Activated naive CD8-positive, alpha-beta T cell (primary cell): ENCODE results near the gene CDKL2.
"Not testable (repeated sequence)": the region's sequence is repeated elsewhere in the genome, so short reads cannot be mapped to it uniquely, and the experiment has no call there.

Experiments
- H3K27ac Mint-ChIP-seq: one replicate; pipeline ENCODE4 v1.8.0; 2021; ENCODE audit warnings: mixed read lengths
- H3K27me3 Mint-ChIP-seq: one replicate; pipeline ENCODE4 v1.8.0; 2021; ENCODE audit warnings: mixed read lengths
- H3K36me3 Mint-ChIP-seq: one replicate; pipeline ENCODE4 v1.8.0; 2021; ENCODE audit warnings: mixed read lengths
- H3K4me1 Mint-ChIP-seq: one replicate; pipeline ENCODE4 v1.8.0; 2021; ENCODE audit warnings: low read depth, mixed read lengths
- H3K4me3 Mint-ChIP-seq: one replicate; pipeline ENCODE4 v1.8.0; 2021; ENCODE audit warnings: mild to moderate bottlenecking, mixed read lengths
- H3K9me3 Mint-ChIP-seq: one replicate; pipeline ENCODE4 v1.8.0; 2021; ENCODE audit warnings: low read depth, mixed read lengths

The CDKL2 gene

DNA sequence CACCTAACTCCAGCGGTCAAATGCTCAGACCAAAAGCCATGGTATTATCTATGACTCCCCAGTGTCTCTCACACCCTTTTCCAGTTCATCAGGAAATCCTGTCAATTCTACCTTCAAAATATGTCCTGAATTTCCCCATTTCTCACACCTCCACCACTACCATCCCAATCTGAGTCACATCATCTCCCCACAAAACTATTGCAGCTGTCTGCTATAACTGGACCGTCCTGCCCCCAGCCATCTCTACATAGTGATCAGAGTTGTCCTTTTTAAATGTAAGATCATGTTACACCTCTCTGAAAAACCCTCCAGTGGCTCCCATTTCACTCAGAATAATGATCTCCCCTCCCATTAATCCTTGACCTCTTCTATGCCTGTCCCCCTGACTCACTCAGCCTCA lies 81.3 kb downstream of the CDKL2 start:
- Mint-ChIP-seq H3K4me1 (no peaks in the 10 kb centered on the region), H3K4me3 (no peak overlapping the region), H3K27ac (no peak overlapping the region), H3K27me3 (no peaks in the 10 kb centered on the region), H3K9me3 (no peaks in the 10 kb centered on the region), H3K36me3 (peaks cover 2% of the 10 kb centered on the region)

DNA sequence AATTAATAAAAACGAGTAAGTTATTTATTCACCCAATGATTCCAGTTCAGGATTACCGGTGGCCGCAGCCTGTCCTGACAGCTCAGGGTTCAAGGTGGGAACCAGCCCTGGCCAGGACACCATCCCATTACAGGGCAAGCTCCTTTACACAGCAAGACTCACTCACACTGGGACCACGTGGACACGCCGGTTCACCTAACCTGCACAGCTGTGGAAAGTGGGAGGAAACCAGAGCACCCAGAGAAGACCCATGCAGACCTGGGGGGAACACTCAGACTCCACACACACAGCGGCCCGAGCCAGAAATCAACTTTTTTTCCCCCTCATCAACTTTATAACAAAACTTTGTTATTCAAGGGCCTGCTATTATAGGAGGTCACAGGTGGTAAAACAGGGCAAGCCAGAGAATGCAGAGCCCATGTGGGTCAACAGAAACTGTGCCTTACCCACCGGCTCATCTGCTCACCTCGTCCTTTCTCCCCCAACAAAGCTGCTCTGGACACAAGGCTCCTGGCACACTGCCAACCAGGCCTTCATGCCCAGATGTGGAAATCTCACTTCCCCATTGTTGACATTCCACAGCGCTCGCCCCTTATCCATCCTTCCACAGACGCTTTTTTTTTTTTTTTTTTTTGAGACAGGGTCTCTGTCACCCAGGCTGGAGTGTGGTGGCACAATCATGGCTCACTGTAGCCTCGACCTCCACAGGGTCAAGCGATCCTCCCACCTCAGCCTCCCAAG lies 82.5 kb downstream of the CDKL2 start:
- Mint-ChIP-seq H3K27ac (no peak overlapping the region), H3K9me3 (no peaks in the 10 kb centered on the region), H3K4me1 (no peaks in the 10 kb centered on the region)

DNA sequence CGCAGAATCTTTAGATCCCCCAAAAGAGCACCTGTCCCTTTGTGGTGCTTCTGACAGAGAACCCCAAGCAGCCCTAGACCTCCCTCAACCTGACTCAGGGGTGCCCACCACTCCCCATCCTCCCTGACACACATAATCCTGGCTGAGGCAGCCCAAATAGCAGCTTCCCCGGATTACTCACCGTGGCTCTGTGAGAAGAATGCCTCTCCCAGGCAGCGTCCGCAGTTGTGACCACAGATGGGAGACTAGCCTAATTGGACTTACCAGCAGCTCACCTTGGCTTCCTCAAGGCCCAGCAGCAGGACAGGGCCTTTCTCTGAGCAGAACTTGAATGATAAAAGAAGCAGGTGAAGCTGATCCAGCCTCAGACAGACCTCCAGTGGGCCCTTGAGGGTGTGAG lies 84.8 kb downstream of the CDKL2 start:
- Mint-ChIP-seq H3K9me3 (no peaks in the 10 kb centered on the region), H3K36me3 (peaks cover 11% of the 10 kb centered on the region), H3K27ac (no peak overlapping the region), H3K27me3 (no peaks in the 10 kb centered on the region), H3K4me1 (no peaks in the 10 kb centered on the region), H3K4me3 (no peak overlapping the region)

More for the DNA sequence above, 82.5 kb downstream of the CDKL2 start:
- Mint-ChIP-seq H3K36me3 (peaks cover 10% of the 10 kb centered on the region), H3K4me3 (no peak overlapping the region), H3K27me3 (no peaks in the 10 kb centered on the region)

DNA sequence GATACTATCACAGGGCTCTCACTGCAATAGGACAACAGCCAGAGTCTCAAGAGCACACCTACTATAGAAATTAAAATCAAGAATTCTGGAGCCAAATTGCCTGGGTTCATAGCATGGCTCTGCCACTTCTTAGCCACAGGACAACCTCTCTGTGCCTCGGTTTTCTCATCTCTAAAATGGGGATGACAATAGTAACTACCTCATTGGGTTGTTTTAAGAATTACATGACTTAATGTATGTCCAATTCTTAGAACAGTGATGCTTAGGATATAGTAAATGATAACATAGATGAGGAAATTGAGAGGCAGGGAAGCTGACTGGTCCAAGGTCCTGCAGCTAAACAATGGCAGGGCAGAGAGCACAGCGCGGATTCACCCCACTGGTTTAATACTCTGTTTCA lies 85.5 kb downstream of the CDKL2 start:
- Mint-ChIP-seq H3K9me3 (no peaks in the 10 kb centered on the region), H3K27ac (no peak overlapping the region), H3K36me3 (peaks cover 14% of the 10 kb centered on the region), H3K27me3 (no peaks in the 10 kb centered on the region), H3K4me3 (no peak overlapping the region), H3K4me1 (no peaks in the 10 kb centered on the region)

DNA sequence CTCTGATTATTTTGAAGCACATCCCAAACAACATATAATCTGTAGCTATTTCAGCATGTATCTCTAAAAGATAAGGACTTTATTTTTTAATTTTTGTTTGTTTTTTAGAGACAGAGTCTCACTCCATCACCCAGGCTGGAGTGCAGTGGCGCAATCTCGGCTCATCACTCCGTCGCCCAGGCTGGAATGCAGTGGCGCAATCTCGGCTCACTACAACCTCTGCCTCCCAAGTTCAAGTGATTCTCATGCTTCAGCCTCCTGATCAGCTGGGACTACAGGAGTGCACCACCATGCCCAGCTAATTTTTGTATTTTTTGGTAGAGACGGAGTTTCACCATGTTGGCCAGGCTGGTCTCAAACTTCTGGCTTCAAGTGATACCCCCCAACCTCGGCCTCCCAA lies 86.1 kb downstream of the CDKL2 start:
- not testable (repeated sequence) for H3K4me3 Mint-ChIP-seq, H3K27me3 Mint-ChIP-seq, H3K27ac Mint-ChIP-seq, H3K4me1 Mint-ChIP-seq, H3K9me3 Mint-ChIP-seq
- H3K36me3 Mint-ChIP-seq, result peaks cover 14% of the 10 kb centered on the region

DNA sequence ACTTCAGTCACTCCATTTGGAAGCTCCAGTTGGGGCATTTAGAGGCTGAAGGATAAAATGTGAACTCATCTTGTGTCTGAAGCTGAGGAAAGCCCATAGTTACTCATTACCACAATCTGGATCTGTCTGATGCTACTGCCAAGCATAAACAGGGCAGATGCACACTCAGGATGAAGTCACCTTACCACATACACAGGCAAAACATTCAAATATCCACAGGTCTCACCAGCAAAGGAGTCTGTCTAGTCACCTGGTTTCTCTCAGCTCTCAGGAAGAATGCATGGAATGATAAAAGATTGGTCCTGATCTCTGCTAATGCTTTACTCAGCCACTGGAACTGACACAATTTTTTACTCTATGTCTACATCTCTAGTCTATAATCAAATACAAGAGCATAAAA lies 87.5 kb downstream of the CDKL2 start:
- Mint-ChIP-seq H3K27ac (no peak overlapping the region), H3K27me3 (no peaks in the 10 kb centered on the region), H3K36me3 (peaks cover 14% of the 10 kb centered on the region), H3K9me3 (no peaks in the 10 kb centered on the region), H3K4me1 (no peaks in the 10 kb centered on the region), H3K4me3 (no peak overlapping the region)

DNA sequence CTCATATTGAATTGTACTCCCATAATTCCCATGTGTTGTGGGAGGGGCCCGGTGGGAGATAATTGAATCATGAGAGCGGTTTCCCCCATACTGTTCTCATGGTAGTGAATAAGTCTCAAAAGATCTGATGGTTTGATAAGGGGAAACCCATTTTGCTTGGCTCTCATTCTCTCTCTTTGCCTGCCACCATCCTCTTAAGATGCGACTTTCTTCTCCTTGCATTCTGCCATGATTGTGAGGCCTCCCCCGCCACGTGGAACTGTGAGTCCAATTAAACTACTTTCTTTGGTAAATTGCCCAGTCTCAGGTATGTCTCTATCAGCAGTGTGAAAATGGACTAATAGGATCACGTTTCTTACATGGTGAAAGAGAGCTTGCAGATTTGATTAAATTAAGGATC lies 93.0 kb downstream of the CDKL2 start:
- H3K27ac Mint-ChIP-seq, H3K4me3 Mint-ChIP-seq, H3K4me1 Mint-ChIP-seq, H3K27me3 Mint-ChIP-seq, H3K9me3 Mint-ChIP-seq: not testable (repeated sequence)
- H3K36me3 Mint-ChIP-seq, result peaks cover 14% of the 10 kb centered on the region

DNA sequence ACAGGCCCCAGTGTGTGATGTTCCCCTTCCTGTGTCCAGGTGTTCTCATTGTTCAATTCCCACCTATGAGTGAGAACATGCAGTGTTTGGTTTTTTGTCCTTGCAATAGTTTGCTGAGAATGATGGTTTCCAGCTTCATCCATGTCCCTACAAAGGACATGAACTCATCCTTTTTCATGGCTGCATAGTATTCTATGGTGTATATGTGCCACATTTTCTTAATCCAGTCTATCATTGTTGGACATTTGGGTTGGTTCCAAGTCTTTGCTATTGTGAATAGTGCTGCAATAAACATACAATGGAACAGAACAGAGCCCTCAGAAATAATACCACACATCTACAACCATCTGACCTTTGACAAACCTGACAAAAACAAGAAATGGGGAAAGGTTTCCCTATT lies 96.4 kb downstream of the CDKL2 start:
- not testable (repeated sequence) for H3K27me3 Mint-ChIP-seq, H3K4me3 Mint-ChIP-seq

DNA sequence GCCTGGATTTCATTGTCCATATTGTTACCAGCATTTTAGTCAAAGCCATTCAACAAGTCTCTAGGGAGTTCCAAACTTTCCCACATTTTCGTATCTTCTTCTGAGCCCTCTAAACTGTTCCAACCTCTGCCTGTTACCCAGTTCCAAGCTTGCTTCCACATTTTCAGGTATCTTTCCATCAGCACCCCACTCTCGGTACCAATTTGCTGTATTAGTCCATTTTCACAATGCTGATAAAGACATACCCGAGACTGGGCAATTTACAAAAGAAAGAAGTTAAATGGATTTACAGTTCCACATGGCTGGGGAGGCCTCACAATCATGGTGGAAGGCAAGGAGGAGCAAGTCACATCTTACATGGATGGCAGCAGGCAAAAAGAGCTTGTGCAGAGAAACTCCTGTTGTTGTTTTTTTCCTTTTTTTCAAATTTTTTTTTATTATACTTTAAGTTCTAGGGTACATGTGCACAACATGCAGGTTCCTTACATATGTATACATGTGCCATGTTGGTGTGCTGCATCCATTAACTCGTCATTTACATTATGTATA lies 96.9 kb downstream of the CDKL2 start:
- H3K4me1 Mint-ChIP-seq, H3K27me3 Mint-ChIP-seq, H3K27ac Mint-ChIP-seq, H3K4me3 Mint-ChIP-seq: not testable (repeated sequence)
- peaks cover 32% of the 10 kb centered on the region for H3K36me3 Mint-ChIP-seq
- peaks cover 23% of the 10 kb centered on the region for H3K9me3 Mint-ChIP-seq

More for the DNA sequence above, 96.4 kb downstream of the CDKL2 start:
- peaks cover 32% of the 10 kb centered on the region for H3K36me3 Mint-ChIP-seq
- peaks cover 23% of the 10 kb centered on the region for H3K9me3 Mint-ChIP-seq
- not testable (repeated sequence) for H3K27ac Mint-ChIP-seq, H3K4me1 Mint-ChIP-seq

DNA sequence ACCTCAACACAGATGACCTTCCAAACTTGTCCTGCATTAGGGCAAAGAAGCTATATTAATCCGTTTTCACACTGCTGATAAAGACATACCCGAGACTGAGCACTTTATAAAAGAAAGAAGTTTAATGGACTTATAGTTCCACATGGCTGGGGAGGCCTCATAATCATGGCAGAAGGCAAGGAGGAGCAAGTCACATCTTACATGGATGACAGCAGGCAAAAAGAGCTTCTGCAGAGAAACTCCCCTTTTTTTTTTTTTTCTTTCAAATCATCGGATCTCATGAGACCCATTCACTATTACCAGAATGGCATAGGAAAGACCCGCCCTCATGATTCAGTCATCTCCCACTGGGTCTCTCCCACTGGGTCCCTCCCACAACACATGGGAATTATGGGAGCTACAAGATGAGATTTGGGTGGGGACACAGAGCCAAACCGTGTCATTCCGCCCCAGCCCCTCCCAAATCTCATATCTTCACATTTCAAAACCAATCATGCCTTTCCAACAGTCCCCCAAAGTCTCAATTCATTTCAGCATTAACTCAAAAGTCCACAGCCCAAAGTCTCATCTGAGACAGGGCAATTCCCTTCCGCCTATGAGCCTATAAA lies 98.7 kb downstream of the CDKL2 start:
- Mint-ChIP-seq H3K36me3 (peaks cover 36% of the 10 kb centered on the region), H3K9me3 (peaks cover 23% of the 10 kb centered on the region)
- H3K27me3 Mint-ChIP-seq, H3K4me3 Mint-ChIP-seq, H3K27ac Mint-ChIP-seq, H3K4me1 Mint-ChIP-seq: not testable (repeated sequence)

DNA sequence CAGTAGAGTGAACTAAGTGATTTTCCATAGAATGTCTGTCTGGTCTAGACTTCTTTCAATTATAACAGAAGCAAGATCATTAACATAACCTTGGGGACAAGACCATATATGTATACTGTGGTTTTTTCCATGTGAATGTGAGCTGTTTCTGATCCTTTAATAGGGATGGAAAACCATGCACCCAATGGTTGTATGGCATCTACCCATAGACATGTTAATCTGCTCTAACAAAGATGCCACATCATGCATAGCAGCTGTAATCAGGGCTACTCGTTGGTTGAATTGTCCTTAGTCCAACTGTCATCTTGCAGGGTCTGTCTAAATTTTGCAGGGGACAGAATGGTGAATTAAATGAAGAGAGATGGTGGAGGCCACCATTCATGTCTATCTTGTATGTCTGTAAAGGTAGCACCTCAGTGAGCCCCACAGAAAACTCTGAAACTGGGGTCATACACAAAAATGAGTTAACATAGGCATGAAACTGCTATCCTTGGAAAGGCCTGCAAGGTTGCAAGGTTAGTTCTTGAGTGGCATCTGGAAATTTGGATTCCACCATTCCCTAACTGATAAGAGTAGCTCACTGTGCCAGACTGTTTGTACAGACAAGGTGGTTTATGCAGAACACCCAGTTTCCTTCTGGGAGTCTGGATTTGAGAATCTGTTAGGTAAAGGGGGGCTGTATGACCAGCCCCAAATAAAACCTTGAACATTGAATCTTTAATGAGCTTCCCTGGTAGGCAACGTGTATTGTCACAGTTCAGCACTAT lies 99.6 kb downstream of the CDKL2 start:
- peaks cover 39% of the 10 kb centered on the region for H3K36me3 Mint-ChIP-seq
- H3K4me3 Mint-ChIP-seq, result no peak overlapping the region
- H3K27me3 Mint-ChIP-seq, result no peaks in the 10 kb centered on the region
- no peak overlapping the region for H3K27ac Mint-ChIP-seq
- H3K9me3 Mint-ChIP-seq, result peaks cover 23% of the 10 kb centered on the region
- peaks cover 4% of the 10 kb centered on the region for H3K4me1 Mint-ChIP-seq
